Mucosa of rectum (tissue), 2 donors: Measurements from ENCODE around the gene TNNC1.
A peak's percentile ranks its signal among the peaks of the same experiment; 100 is the strongest.

ENCODE experiments used
- H3K27ac ChIP-seq, 2 donors: one replicate each; pipeline ENCODE4 v1.7.0; 2013; ENCODE audit warnings: inconsistent platforms in 2 of 2, low read depth in 2 of 2, low read length in 2 of 2
- H3K27me3 ChIP-seq, 2 donors: one replicate each; pipeline ENCODE4 v1.7.0; 2013; ENCODE audit warnings: low read length in 2 of 2; ENCODE audit not compliant: control insufficient read depth in 2 of 2, insufficient read depth in 2 of 2
- H3K36me3 ChIP-seq, 2 donors: one replicate each; pipeline ENCODE4 v1.7.0; 2013; ENCODE audit warnings: low read length in 2 of 2; ENCODE audit not compliant: control insufficient read depth in 2 of 2, insufficient read depth in 2 of 2
- H3K4me1 ChIP-seq, 2 donors: one replicate each; pipeline ENCODE4 v1.7.0; 2013; ENCODE audit warnings: low read length in 2 of 2, mild to moderate bottlenecking in 1 of 2; ENCODE audit not compliant: control insufficient read depth in 2 of 2, insufficient read depth in 2 of 2
- H3K4me3 ChIP-seq, 2 donors: one replicate each; pipeline ENCODE4 v1.7.0; 2013; ENCODE audit warnings: low read length in 2 of 2
- H3K9ac ChIP-seq, 2 donors: one replicate each; pipeline ENCODE4 v1.7.0; 2013; ENCODE audit warnings: low read length in 2 of 2, low read depth in 1 of 2, mild to moderate bottlenecking in 1 of 2
- H3K9me3 ChIP-seq, 2 donors: one replicate each; pipeline ENCODE4 v1.7.0; 2013; ENCODE audit warnings: low read length in 2 of 2; ENCODE audit not compliant: control insufficient read depth in 2 of 2
- donor health status: healthy.
- donor health status: Normal muscosa, but diverticular disease.

The TNNC1 gene

DNA sequence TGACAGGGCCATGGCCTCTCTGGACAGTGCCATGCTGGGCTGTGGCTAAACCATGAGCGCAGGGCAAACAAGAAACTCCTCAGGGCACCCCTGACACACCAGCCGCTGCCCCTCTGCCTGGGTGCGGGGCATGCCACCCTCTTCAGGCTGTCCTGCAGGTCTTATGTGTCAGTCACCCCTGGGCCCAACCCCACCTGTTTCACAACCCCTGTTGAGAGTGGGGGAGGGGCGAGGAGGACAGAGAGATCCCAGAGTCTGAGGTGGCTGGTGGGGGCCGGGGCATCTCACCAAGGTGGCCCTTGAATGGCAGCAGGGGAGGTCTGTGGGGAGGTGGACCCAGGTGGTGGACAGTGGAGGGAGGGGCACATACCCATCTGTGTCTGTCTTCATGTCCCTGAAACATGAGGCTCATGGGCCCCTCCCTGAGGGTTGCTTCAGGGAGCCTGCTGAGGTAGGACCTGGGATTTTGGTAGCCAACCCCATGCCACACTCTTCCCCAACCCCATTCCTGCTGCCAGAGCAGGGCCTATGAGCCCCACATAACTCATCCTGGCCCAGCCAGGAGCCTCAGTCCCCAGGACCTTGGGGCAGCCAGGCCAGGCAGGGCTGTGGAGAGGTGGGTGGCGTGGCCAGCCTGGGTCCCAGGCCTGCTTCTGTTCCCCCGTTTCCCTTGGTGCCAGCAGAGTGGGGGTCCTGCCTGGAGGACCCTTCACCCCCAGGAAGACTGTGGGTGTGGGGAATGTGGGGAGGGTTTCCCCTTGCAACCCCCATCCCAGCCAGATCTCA, 39.6 kb upstream of the TNNC1 start:
- Histone ChIP-seq H3K4me3 (no peak overlapping the region), H3K9me3 (no peaks in the 10 kb centered on the region), H3K27ac (peak overlapping the region in 1 of 2 donors; percentile 63), H3K9ac (no peak overlapping the region), H3K36me3 (peaks cover 36 to 47% of the 10 kb centered on the region in 2 donors), H3K27me3 (no peaks in the 10 kb centered on the region), H3K4me1 (peaks cover 0 to 2% of the 10 kb centered on the region in 2 donors)

DNA sequence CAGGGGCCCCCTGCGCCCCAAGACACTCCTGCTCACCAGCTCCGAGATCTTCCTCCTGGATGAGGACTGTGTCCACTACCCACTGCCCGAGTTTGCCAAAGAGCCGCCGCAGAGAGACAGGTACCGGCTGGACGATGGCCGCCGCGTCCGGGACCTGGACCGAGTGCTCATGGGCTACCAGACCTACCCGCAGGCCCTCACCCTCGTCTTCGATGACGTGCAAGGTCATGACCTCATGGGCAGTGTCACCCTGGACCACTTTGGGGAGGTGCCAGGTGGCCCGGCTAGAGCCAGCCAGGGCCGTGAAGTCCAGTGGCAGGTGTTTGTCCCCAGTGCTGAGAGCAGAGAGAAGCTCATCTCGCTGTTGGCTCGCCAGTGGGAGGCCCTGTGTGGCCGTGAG, 38.2 kb upstream of the TNNC1 start:
- peaks cover 49 to 58% of the 10 kb centered on the region in 2 donors for H3K36me3 ChIP-seq
- no peaks in the 10 kb centered on the region for H3K27me3 ChIP-seq
- no peak overlapping the region for H3K9ac ChIP-seq
- H3K4me3 ChIP-seq: no peak overlapping the region
- H3K27ac ChIP-seq: no peak overlapping the region
- no peaks in the 10 kb centered on the region for H3K9me3 ChIP-seq
- H3K4me1 ChIP-seq: no peaks in the 10 kb centered on the region

DNA sequence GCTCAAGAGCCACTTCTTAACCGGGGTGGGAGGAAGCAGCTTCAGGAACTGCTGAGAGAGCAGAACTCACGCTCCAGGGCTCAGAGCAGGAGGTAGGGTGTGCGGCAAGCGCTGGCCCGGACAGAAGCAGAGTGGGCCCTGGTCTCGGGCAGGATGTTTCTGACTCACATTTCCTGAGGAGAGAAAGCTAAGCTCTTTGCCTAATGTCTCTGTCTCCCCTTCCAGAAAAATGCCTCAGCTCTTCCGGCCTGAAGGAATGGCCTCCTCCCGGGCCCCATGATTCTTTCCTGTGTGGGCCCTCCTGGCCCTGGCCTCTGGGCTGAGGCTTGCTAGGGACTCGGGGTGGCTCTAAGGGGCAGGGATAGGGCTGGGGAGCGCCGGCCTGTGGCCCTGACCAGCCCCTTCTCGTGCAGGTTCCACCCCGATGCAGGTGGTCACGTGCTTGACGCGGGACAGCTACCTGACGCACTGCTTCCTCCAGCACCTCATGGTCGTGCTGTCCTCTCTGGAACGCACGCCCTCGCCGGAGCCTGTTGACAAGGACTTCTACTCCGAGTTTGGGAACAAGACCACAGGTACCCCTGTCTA, 37.2 kb upstream of the TNNC1 start:
- Histone ChIP-seq H3K36me3 (peaks cover 55 to 68% of the 10 kb centered on the region in 2 donors), H3K9ac (no peak overlapping the region), H3K4me1 (no peaks in the 10 kb centered on the region), H3K27ac (peak overlapping the region; percentile 28 to 56), H3K9me3 (no peaks in the 10 kb centered on the region), H3K4me3 (no peak overlapping the region), H3K27me3 (no peaks in the 10 kb centered on the region)

DNA sequence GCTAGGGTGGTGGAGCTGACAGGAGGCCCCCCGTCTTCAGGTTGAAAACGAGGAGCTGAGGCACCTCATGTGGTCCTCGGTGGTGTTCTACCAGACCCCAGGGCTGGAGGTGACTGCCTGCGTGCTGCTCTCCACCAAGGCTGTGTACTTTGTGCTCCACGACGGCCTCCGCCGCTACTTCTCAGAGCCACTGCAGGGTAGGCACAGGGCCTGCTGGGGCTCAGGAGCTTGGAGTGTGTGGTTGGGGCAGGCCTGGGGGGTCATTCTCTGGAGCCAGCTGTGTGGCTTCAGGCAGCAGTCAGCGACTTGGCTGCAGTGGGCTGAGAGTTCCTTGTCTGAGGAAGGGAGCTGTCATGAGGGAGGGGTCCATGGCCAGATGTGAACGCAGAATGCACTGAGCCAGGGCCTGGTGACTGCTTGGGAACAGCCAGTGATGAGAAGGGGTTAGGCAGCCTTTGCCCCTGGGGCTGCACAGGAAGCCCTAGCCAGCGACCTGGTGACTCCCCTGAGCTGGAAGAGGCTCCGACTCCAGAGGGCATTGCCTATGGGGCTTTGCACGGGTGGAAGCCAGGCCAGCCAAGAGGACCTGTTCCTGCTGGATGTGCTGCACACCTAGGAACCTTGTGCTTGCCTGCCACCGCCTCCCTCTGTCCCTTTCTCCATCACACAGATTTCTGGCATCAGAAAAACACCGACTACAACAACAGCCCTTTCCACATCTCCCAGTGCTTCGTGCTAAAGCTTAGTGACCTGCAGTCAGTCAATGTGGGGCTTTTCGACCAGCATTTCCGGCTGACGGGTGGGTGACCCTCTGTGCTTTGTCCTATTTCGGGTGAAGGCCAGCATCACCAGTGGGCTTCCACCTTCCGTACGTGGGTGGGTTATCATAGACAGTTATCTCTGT, 36.4 kb upstream of the TNNC1 start:
- peak overlapping the region in 1 of 2 donors; percentile 16 for H3K27ac ChIP-seq
- H3K9ac ChIP-seq: no peak overlapping the region
- peaks cover 55 to 69% of the 10 kb centered on the region in 2 donors for H3K36me3 ChIP-seq

DNA sequence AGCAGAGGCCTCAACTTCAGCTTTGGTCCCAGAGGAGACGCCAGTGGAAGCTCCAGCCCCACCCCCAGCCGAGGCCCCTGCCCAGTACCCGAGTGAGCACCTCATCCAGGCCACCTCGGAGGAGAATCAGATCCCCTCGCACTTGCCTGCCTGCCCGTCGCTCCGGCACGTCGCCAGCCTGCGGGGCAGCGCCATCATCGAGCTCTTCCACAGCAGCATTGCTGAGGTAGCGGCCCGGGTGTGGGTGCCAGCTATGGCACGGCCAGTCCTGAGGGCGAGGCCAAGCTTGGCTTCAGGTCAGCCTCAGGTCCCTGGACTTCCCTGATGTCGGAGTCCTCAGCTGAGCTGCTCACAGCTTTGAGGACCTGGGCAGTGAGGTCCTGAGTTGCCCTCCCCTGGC, 35.6 kb upstream of the TNNC1 start:
- no peaks in the 10 kb centered on the region for H3K4me1 ChIP-seq
- no peak overlapping the region for H3K9ac ChIP-seq
- H3K9me3 ChIP-seq: no peaks in the 10 kb centered on the region
- no peak overlapping the region for H3K27ac ChIP-seq
- H3K36me3 ChIP-seq: peaks cover 58 to 77% of the 10 kb centered on the region in 2 donors
- H3K27me3 ChIP-seq: no peaks in the 10 kb centered on the region
- no peak overlapping the region for H3K4me3 ChIP-seq

More for the DNA sequence above, 36.4 kb upstream of the TNNC1 start:
- Histone ChIP-seq H3K4me1 (no peaks in the 10 kb centered on the region), H3K4me3 (no peak overlapping the region), H3K27me3 (no peaks in the 10 kb centered on the region), H3K9me3 (no peaks in the 10 kb centered on the region)

DNA sequence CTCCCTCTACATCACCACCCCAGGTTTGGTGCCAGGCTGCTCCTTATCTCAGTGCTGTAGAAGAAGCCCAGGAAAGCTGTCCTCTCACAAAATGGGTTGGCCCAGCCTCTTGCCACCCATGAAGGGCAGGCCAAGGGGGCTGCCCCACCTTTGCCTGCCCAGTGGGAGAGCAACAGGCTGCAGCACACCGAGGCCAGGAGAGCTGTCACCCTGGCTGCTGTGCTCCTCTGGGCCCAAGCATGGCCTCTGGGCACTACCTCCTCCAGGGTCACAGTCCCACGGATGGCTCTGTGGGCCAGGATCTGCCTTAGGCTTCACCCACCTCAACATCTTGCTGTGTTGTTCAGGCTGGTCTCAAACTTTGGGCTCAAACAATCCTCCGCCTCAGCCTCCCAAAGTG, 34.9 kb upstream of the TNNC1 start:
- H3K36me3 ChIP-seq: peaks cover 58 to 77% of the 10 kb centered on the region in 2 donors
- no peak overlapping the region for H3K9ac ChIP-seq
- H3K27me3 ChIP-seq: no peaks in the 10 kb centered on the region
- no peaks in the 10 kb centered on the region for H3K9me3 ChIP-seq
- no peak overlapping the region for H3K4me3 ChIP-seq
- no peak overlapping the region for H3K27ac ChIP-seq
- H3K4me1 ChIP-seq: no peaks in the 10 kb centered on the region

DNA sequence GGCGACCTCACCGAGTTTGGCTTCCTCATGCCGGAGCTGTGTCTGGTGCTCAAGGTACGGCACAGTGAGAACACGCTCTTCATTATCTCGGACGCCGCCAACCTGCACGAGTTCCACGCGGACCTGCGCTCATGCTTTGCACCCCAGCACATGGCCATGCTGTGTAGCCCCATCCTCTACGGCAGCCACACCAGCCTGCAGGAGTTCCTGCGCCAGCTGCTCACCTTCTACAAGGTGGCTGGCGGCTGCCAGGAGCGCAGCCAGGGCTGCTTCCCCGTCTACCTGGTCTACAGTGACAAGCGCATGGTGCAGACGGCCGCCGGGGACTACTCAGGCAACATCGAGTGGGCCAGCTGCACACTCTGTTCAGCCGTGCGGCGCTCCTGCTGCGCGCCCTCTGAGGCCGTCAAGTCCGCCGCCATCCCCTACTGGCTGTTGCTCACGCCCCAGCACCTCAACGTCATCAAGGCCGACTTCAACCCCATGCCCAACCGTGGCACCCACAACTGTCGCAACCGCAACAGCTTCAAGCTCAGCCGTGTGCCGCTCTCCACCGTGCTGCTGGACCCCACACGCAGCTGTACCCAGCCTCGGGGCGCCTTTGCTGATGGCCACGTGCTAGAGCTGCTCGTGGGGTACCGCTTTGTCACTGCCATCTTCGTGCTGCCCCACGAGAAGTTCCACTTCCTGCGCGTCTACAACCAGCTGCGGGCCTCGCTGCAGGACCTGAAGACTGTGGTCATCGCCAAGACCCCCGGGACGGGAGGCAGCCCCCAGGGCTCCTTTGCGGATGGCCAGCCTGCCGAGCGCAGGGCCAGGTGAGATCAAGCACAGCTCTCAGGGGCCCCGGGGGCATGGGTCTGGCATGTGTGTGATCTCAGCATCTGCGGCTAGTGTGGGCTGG, 34.2 kb upstream of the TNNC1 start:
- H3K4me3 ChIP-seq: no peak overlapping the region
- H3K27me3 ChIP-seq: no peaks in the 10 kb centered on the region
- H3K4me1 ChIP-seq: no peaks in the 10 kb centered on the region
- no peak overlapping the region for H3K27ac ChIP-seq
- H3K36me3 ChIP-seq: peaks cover 55 to 78% of the 10 kb centered on the region in 2 donors
- no peak overlapping the region for H3K9ac ChIP-seq
- H3K9me3 ChIP-seq: no peaks in the 10 kb centered on the region

DNA sequence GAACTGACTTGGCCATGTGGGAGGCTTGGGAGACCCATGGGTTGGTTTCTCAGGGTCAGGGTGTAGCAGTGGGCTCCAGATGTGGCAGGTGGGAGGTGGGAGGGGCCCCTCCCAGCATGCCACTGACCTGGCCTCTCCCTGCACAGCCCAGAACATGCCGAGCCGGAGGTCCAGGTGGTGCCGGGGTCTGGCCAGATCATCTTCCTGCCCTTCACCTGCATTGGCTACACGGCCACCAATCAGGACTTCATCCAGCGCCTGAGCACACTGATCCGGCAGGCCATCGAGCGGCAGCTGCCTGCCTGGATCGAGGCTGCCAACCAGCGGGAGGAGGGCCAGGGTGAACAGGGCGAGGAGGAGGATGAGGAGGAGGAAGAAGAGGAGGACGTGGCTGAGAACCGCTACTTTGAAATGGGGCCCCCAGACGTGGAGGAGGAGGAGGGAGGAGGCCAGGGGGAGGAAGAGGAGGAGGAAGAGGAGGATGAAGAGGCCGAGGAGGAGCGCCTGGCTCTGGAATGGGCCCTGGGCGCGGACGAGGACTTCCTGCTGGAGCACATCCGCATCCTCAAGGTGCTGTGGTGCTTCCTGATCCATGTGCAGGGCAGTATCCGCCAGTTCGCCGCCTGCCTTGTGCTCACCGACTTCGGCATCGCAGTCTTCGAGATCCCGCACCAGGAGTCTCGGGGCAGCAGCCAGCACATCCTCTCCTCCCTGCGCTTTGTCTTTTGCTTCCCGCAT, 33.4 kb upstream of the TNNC1 start:
- H3K9ac ChIP-seq: no peak overlapping the region
- H3K27ac ChIP-seq: no peak overlapping the region
- H3K9me3 ChIP-seq: no peaks in the 10 kb centered on the region
- peaks cover 55 to 77% of the 10 kb centered on the region in 2 donors for H3K36me3 ChIP-seq
- H3K4me3 ChIP-seq: no peak overlapping the region
- peaks cover 0 to 3% of the 10 kb centered on the region in 2 donors for H3K4me1 ChIP-seq
- H3K27me3 ChIP-seq: no peaks in the 10 kb centered on the region
